HG03097 (cell line): Measurements from ENCODE around the gene GDPD4.

ENCODE experiments used
- ATAC-seq: cut with Tn5 transposase; IDR thresholded peaks from one replicate; pipeline ENCODE4 v1.9.1; 2021; ENCODE audit not compliant: unreplicated experiment, low FRiP score

Gene GDPD4

GRCh38 chr11:77301510-77301909, at the start of gene GDPD4:
Gene GDPD4, minus strand, starts transcription at chr11:77301686. Its CDS starts 16,549 bp downstream, at chr11:77285137.
- no peak for ATAC-seq

DNA sequence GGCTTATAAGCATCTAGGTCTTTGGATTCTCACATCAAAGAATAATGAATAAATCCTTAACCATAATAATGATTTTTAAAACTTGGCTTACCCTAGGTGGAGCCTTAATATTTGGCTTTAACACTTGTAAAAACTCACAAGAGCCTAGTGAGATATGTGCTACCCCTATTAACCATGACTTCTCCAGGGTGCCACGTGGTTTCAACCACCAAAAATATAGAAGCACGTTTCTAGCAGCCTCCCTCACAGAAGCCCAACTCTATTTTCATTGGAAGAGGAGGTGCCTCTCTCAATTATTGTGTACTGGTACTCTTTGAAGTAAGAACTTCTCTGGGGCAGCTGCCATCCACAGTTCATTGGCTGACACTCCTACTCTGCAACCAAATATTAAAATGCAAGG, 46.5 kb upstream of the GDPD4 start:
- no peak for ATAC-seq

DNA sequence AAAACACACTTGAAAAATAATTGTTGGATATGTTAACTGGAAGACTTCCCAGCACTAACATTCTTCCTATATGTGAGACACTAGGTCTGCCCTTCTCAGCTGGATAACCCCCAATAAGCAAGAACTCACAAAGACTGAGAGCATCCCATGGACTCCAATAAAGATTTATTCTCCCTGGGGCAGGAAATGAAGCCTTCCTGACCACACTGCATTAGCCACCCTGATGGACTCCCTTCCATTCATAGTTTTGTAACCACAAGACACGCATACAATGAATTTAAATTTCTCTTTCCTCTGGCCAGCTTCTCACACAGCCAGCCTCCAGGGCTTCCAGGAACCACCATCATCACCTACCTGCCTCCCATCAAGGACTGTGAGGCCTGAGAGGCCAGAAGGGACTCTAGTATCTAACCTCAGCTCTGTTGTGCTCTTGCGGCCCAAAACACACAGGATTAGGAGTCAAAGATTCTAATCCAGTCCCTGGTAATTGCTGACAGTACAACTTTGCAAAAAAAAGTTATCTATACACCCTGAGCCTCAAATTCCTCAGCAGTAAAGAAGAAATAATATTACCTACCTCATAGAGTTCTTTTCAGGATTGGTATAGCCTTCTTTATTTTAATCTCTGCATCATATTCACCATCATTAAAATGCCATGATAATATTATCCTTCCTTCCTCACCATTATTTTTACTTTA, 45.6 kb upstream of the GDPD4 start:
- no peak for ATAC-seq

DNA sequence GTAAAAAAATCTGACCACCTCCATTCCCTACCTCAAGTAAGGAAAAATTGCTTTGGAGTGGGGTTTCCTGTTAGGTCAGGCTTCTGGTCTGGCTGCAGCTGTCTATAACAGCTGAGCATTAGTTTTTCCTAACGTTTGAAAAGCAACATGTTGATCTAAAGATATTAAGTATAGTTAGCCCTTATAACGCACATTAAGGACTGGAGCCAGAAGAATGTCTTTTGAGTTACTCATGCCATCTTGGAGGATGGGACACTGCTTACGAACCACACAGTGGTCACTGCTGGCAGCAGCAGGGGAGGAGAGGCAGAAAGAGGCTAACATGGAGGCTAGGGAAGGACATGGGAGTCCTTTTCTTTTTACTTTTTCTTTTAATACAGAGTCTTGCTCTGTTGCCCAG, 44.1 kb upstream of the GDPD4 start:
- ATAC-seq, result no peak

GRCh38 chr11:77340501-77340900, 39.0 kb upstream of the GDPD4 start:
- ATAC-seq, result no peak

- ATAC-seq, result no peak
These were observed 30.8 kb upstream of the GDPD4 start for GRCh38 chr11:77332259-77332658.

GRCh38 chr11:77325159-77325558, 23.7 kb upstream of the GDPD4 start:
- no peak for ATAC-seq

- no peak for ATAC-seq
These were observed 23.0 kb upstream of the GDPD4 start for GRCh38 chr11:77324508-77324907.

- ATAC-seq, result no peak
These were observed 21.6 kb upstream of the GDPD4 start for GRCh38 chr11:77322926-77323590.

DNA sequence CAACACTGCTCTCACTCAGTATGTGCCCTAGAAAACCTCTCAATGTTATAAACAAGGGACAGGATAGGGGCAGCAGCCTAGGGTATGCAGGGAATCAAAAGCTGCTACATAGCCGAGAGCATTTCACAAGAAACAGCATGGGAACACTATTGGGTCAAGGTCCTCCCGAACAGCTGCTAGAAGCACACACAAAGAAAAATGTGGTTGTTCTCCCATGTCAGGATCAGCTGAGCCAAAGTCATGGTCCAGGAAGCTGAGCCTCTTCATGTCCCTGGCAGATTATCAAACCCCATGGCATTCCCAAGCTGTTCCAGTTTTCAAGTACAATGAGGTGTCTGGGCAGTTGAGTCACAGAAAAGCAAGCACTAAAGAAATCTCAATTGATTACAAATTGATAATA, 21.0 kb upstream of the GDPD4 start:
- ATAC-seq, result no peak

DNA sequence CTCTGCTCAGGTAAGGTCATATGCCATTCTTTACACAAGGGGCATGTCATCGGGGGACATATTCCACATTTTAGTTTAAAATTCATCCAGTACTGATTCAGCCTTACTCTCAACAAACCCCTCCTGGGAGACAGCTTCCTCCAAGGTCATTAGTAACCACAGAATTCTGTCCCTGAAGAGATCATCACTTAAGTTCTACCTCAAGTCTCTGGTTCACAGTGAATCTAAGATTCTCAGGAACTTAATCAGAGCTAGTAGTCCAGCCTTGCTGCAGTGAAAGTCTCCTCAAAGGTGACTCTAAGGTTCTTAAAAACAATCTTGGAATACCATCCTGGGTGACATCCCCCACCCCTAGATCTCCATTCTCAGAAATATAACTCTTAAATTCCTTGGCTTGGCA, 18.9 kb upstream of the GDPD4 start:
- no peak for ATAC-seq

- no peak for ATAC-seq
These were observed 17.1 kb upstream of the GDPD4 start for GRCh38 chr11:77318600-77318999.

GRCh38 chr11:77316733-77317342, 15.4 kb upstream of the GDPD4 start:
- no peak for ATAC-seq

DNA sequence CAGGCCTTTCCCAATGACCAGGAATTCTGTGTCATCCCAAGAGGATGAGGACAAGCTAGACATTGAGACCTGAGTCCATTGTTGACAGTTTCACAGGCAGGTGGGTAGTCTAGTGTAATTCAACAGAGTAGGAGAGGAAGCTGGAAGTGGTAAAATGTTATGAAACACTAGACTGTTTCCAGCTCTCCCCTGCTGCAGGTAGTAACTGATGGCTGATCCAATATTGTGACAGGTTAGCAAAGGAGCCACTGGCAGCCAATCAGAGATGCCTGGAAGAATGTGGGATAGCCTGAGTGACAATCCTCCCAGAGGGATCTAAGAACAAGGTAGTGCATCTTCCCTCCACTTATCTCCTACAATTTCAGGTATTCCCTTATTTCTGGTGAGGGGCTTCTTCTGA, 10.6 kb upstream of the GDPD4 start:
- ATAC-seq, result no peak

GRCh38 chr11:77311701-77312100, 10.2 kb upstream of the GDPD4 start:
- no peak for ATAC-seq

DNA sequence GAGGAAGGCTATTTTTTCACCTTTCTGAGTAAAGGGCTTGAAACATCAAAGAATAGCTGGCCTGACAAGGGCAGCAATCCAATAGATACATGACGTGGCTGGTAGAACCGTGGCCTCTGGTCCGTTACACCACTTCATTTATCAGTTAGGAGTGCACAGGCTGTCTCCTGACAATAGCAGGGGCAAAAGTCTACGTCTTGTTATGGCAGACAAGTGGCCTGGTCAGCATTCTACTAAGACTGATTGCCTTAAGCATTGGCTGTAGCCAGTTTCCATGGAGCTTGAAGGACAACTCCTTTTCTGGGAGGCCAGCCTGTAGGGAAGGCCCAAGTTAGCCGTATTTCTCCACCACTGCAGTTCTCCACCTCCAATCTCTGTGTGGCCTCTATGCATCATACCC, 9.2 kb upstream of the GDPD4 start:
- ATAC-seq, result no peak

DNA sequence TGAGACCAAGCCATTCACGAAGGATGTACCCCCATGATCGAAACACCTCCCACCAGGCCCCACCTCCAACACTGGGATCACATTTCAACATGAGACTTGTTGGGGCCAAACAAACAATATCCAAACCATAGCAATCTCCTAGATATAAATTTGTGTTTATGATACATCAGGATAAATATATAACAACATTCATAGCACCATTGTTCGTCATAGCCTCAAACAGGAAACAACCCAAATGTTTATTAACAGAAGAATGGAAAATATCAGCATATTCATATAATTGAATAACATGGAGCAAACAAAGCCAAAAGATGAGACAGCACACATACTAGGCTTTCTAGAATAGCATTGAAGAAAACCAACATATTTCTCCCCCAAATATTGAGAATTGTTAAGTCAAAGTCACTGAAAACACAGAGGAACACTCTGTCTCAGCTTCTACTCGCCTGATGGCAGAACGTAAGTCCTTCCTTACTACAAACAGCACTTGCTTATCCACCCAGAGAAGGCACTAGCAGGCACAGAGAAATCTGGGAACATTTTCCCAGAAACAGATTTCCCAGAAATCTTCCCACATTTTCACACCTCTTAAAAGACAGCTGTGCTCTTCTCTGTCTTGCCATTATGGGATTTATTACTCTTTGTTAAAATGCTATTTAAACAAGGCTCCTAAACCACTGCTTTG, 8.1 kb upstream of the GDPD4 start:
- ATAC-seq, result no peak

- no peak for ATAC-seq
These were observed 7.4 kb upstream of the GDPD4 start for GRCh38 chr11:77308838-77309237.

- no peak for ATAC-seq
These were observed 1.8 kb upstream of the GDPD4 start for GRCh38 chr11:77303328-77303727.

- no peak for ATAC-seq
These were observed 1.3 kb upstream of the GDPD4 start for GRCh38 chr11:77302752-77303151.

DNA sequence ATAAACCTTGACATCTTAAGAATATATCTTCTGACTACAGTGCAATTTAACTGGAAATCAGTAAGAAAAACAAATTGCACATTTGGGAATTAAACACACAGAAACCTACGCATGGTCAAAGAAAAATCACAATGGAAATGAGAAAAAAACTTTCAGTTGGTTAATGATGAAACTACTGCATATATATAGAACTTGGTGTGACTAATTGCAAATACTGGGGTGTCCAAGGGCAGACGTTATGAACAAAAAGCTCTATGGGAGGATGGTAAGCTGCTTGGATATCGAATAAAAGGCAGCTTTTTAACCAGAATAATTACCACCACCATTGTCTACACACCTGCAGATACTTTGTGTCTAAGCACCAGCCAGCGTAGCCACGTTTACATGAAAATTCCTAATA, 791 bp downstream of the GDPD4 start:
- ATAC-seq, result no peak
